ENCODE results near the gene PLCH1.

The PLCH1 gene

GRCh38 chr3:155431856-155432570 lies 312.9 kb downstream of the PLCH1 start:
- DNase-seq (ENCODE audit: extremely low read depth, insufficient read length): peak; percentile 6
- H3K36me3 ChIP-seq (ENCODE audit: control insufficient read depth, insufficient read depth, low read length): no peaks in the 10 kb centered on the region
- no peak for TF ChIP-seq CTCF (IDR thresholded peaks at IDR 0.05; ENCODE audit: insufficient read depth, low read length, poor library complexity, severe bottlenecking)
- no peak overlapping the region for H3K4me3 ChIP-seq (replicated peaks; ENCODE audit: low read depth, low read length)
- H3K27me3 ChIP-seq (replicated peaks; ENCODE audit: control insufficient read depth, insufficient read depth, low read length): no peaks in the 10 kb centered on the region

- no peaks in the 10 kb centered on the region for H3K27me3 ChIP-seq (replicated peaks; ENCODE audit: control insufficient read depth, insufficient read depth, low read length)
- no peaks in the 10 kb centered on the region for H3K36me3 ChIP-seq (ENCODE audit: control insufficient read depth, insufficient read depth, low read length)
- H3K4me3 ChIP-seq (replicated peaks; ENCODE audit: low read depth, low read length): no peak overlapping the region
- TF ChIP-seq CTCF (IDR thresholded peaks at IDR 0.05; ENCODE audit: insufficient read depth, low read length, poor library complexity, severe bottlenecking): no peak
- no peak for DNase-seq (ENCODE audit: extremely low read depth, insufficient read length)
Measured at GRCh38 chr3:155428563-155428962, 316.3 kb downstream of the PLCH1 start.

GRCh38 chr3:155426524-155427230 lies 318.2 kb downstream of the PLCH1 start:
- Histone ChIP-seq H3K4me3 (replicated peaks; ENCODE audit: low read depth, low read length) (no peak overlapping the region), H3K36me3 (ENCODE audit: control insufficient read depth, insufficient read depth, low read length) (no peaks in the 10 kb centered on the region), H3K27me3 (replicated peaks; ENCODE audit: control insufficient read depth, insufficient read depth, low read length) (no peaks in the 10 kb centered on the region)
- DNase-seq (ENCODE audit: extremely low read depth, insufficient read length): no peak
- no peak for TF ChIP-seq CTCF (IDR thresholded peaks at IDR 0.05; ENCODE audit: insufficient read depth, low read length, poor library complexity, severe bottlenecking)

GRCh38 chr3:155425396-155425795 lies 319.5 kb downstream of the PLCH1 start:
- H3K36me3 ChIP-seq (ENCODE audit: control insufficient read depth, insufficient read depth, low read length): no peaks in the 10 kb centered on the region
- no peak overlapping the region for H3K4me3 ChIP-seq (replicated peaks; ENCODE audit: low read depth, low read length)
- H3K27me3 ChIP-seq (replicated peaks; ENCODE audit: control insufficient read depth, insufficient read depth, low read length): no peaks in the 10 kb centered on the region
- no peak for TF ChIP-seq CTCF (IDR thresholded peaks at IDR 0.05; ENCODE audit: insufficient read depth, low read length, poor library complexity, severe bottlenecking)
- no peak for DNase-seq (ENCODE audit: extremely low read depth, insufficient read length)

GRCh38 chr3:155424323-155424710 lies 320.6 kb downstream of the PLCH1 start:
- no peak for TF ChIP-seq CTCF (IDR thresholded peaks at IDR 0.05; ENCODE audit: insufficient read depth, low read length, poor library complexity, severe bottlenecking)
- no peaks in the 10 kb centered on the region for H3K27me3 ChIP-seq (replicated peaks; ENCODE audit: control insufficient read depth, insufficient read depth, low read length)
- H3K36me3 ChIP-seq (ENCODE audit: control insufficient read depth, insufficient read depth, low read length): no peaks in the 10 kb centered on the region
- no peak overlapping the region for H3K4me3 ChIP-seq (replicated peaks; ENCODE audit: low read depth, low read length)
- no peak for DNase-seq (ENCODE audit: extremely low read depth, insufficient read length)
